ENCODE results near the gene C15orf61. TPM values are rescaled to one million over a fixed set of nuclear protein-coding genes. Genes with fewer than 3 reads are reported as not detected.
A peak's percentile ranks its signal among the peaks of the same experiment; 100 is the strongest.

C15orf61 gene
- total and polyA plus RNA-seq, 7 experiments from 2014 or later, result 4.3 to 11.4 (median 8.2) TPM

DNA sequence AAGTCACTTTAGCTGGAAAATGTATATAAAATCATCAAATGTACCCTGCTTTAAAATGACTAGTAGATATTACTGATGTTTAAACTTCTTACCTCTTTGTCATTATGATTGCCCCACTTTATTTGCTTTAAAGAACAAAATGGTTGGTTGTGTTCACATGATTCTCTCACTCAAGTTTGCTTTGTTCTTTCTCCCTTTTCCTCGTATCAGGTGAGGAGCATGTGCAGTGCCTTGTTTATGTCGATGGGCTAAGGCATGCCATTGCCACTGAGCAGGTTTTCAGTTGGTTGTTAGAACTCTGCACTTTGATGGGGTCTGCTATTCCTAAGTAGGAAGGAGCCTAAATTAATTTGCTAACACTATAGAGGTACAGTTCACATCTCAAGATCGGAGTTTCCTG lies 26.9 kb downstream of the C15orf61 start:
- ChIA-PET CTCF (interaction anchor here (0.7 kb wide), 1 partner anchor 290 kb away, joined by 3 read pairs; no protein-coding TSS in a partner anchor), POLR2A (interaction anchor here (0.5 to 0.6 kb wide), 2 partner anchors 43 to 1136 kb away, joined by 3 read pairs; no protein-coding TSS in a partner anchor)
- no peak overlapping the region for H3K4me3 ChIP-seq (ENCODE audit: low read length)
- H3K4me1 Mint-ChIP-seq, result peaks cover 25 to 63% (median 57%) of the 10 kb centered on the region in 7 donors
- peaks cover 0 to 9% (median 4%) of the 10 kb centered on the region in 3 experiments for H3K36me3 ChIP-seq (ENCODE audit: control insufficient read depth in 2 of 3, insufficient read depth in 3 of 3, low read length in 3 of 3)
- no peaks in the 10 kb centered on the region for H3K27me3 Mint-ChIP-seq
- H3K4me1 ChIP-seq (ENCODE audit: control insufficient read depth in 2 of 2, insufficient read depth in 2 of 2, low read length in 2 of 2), result peaks cover 0 to 23% of the 10 kb centered on the region in 2 donors
- ATAC-seq (no peak), DNase-seq (no peak)
- H3K9me3 ChIP-seq (ENCODE audit: control insufficient read depth in 2 of 3, low read length in 3 of 3), result no peaks in the 10 kb centered on the region
- peaks cover 0 to 31% (median 12%) of the 10 kb centered on the region in 5 donors for H3K36me3 Mint-ChIP-seq
- peak overlapping the region in 1 of 10 donors; percentile 30 for H3K4me3 Mint-ChIP-seq
- no peak overlapping the region for H3K27ac ChIP-seq (ENCODE audit: low read depth, low read length)
- no peaks in the 10 kb centered on the region for H3K9me3 Mint-ChIP-seq
- no peaks in the 10 kb centered on the region for H3K27me3 ChIP-seq (ENCODE audit: control insufficient read depth in 2 of 2, insufficient read depth in 2 of 2, low read length in 2 of 2)
- intact Hi-C loops (cut with micrococcal nuclease), result loop anchor here in 1 of 2 donors (10.0 kb wide), 2 partner anchors 293 to 633 kb away; partner anchors contain the start of genes AAGAB and IQCH
- H3K27ac Mint-ChIP-seq, result peak overlapping the region in 2 of 9 donors; percentile 9 to 78

DNA sequence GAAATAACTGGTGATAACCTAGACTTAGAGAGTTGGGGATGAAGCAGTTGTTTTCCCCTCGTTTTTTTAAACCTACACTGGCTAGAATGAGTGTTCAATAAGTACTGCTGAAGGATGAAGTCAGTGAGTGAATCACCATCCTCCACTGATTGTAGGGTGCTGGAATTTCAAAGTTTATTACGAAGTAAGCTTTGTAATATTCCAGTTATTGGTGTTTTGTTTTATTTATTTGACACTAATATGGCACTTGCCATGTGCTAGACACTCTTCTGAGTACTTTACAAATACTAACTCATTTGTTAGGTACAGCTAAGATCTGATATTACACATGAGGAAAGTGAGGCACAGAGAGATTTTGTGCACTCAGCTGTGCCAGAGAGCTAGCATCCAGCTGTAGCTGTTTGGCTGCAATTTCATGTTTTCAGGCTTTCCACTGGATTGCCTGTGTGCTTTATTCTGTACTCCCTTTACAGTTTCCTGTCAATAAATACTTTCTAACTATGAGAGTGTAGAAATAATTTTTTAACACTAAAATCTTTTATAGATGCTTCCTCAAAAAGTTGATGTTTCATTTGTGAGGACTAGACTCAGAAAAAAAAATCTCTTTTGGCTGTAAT lies 27.4 kb downstream of the C15orf61 start:
- ChIA-PET POLR2A (interaction anchor here (0.5 to 0.6 kb wide), 2 partner anchors 42 to 1136 kb away, joined by 3 read pairs; no protein-coding TSS in a partner anchor), CTCF (interaction anchor here (0.7 kb wide), 1 partner anchor 289 kb away, joined by 3 read pairs; no protein-coding TSS in a partner anchor)

DNA sequence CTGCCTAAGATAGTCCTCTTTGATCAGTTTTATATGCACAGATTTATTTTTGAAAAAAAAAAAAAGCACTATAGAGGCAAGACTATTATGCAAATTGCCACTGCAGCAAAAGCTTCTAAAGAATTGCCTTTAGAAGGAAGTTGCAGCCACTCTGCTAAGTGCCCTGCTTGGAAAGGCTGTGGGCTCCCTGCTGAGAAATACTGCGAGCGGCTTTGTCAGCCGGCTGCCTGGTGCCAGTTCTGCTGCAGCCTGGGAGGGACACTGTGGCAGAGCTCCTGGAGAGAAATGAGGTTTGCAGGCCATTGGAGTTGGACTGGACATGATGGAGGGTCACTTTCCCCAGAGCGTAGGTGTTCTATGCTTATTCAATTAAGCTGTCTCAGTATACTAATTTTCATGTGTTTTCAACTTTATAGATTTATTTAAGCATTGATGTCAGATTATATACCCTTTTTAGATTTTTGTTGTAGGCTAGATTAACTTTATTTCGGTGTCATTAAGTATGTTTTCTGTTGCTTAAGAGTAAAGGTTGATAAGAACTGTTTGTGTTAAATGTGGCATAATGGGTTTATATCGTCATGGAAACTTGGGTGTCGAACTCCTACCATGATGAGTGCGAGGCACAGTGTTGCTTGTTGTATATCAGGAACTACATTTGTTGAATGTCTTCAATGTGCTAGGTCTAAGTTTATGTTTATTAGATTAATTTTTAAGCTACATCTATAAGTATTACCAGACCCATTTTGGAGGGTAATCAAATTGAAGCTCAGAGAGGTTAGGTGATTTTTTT lies 28.1 kb downstream of the C15orf61 start:
- Histone ChIP-seq H3K27ac (ENCODE audit: low read depth, low read length) (no peak overlapping the region), H3K9me3 (ENCODE audit: control insufficient read depth in 2 of 3, low read length in 3 of 3) (no peaks in the 10 kb centered on the region), H3K4me3 (ENCODE audit: low read length) (no peak overlapping the region), H3K36me3 (ENCODE audit: control insufficient read depth in 2 of 3, insufficient read depth in 3 of 3, low read length in 3 of 3) (peaks cover 0 to 9% (median 4%) of the 10 kb centered on the region in 3 experiments), H3K4me1 (ENCODE audit: control insufficient read depth in 2 of 2, insufficient read depth in 2 of 2, low read length in 2 of 2) (peaks cover 0 to 13% of the 10 kb centered on the region in 2 donors), H3K27me3 (ENCODE audit: control insufficient read depth in 2 of 2, insufficient read depth in 2 of 2, low read length in 2 of 2) (no peaks in the 10 kb centered on the region)
- Mint-ChIP-seq H3K36me3 (peaks cover 0 to 35% (median 13%) of the 10 kb centered on the region in 5 donors), H3K4me1 (peaks cover 21 to 54% (median 45%) of the 10 kb centered on the region in 7 donors), H3K27ac (peak overlapping the region in 2 of 9 donors; percentile 56 to 76), H3K4me3 (no peak overlapping the region), H3K9me3 (no peaks in the 10 kb centered on the region), H3K27me3 (no peaks in the 10 kb centered on the region)
- DNase-seq, result no peak
- intact Hi-C loops (cut with micrococcal nuclease), result loop anchor here in 1 of 2 donors (10.0 kb wide), 2 partner anchors 294 to 634 kb away; partner anchors contain the start of genes AAGAB and IQCH
- ChIA-PET POLR2A (interaction anchor here (0.6 to 0.7 kb wide), 3 partner anchors 81 to 682 kb away, joined by 3 to 6 read pairs (median 3); no protein-coding TSS in a partner anchor), CTCF (interaction anchor here (0.7 to 1.5 kb wide), 2 partner anchors 46 to 1760 kb away, joined by 3 to 4 read pairs; no protein-coding TSS in a partner anchor)
- no peak for ATAC-seq

More for the DNA sequence above, 27.4 kb downstream of the C15orf61 start:
- Histone ChIP-seq H3K4me3 (ENCODE audit: low read length) (no peak overlapping the region), H3K36me3 (ENCODE audit: control insufficient read depth in 2 of 3, insufficient read depth in 3 of 3, low read length in 3 of 3) (peaks cover 0 to 9% (median 4%) of the 10 kb centered on the region in 3 experiments), H3K27ac (ENCODE audit: low read depth, low read length) (no peak overlapping the region), H3K4me1 (ENCODE audit: control insufficient read depth in 2 of 2, insufficient read depth in 2 of 2, low read length in 2 of 2) (peaks cover 0 to 20% of the 10 kb centered on the region in 2 donors), H3K9me3 (ENCODE audit: control insufficient read depth in 2 of 3, low read length in 3 of 3) (no peaks in the 10 kb centered on the region), H3K27me3 (ENCODE audit: control insufficient read depth in 2 of 2, insufficient read depth in 2 of 2, low read length in 2 of 2) (no peaks in the 10 kb centered on the region)
- ATAC-seq, result no peak
- Mint-ChIP-seq H3K4me1 (peaks cover 25 to 61% (median 52%) of the 10 kb centered on the region in 7 donors), H3K36me3 (peaks cover 0 to 34% (median 13%) of the 10 kb centered on the region in 5 donors), H3K27me3 (no peaks in the 10 kb centered on the region), H3K27ac (no peak overlapping the region), H3K9me3 (no peaks in the 10 kb centered on the region), H3K4me3 (no peak overlapping the region)
- no peak for DNase-seq
- intact Hi-C loops (cut with micrococcal nuclease), result loop anchor here in 1 of 2 donors (10.0 kb wide), 2 partner anchors 294 to 634 kb away; partner anchors contain the start of genes AAGAB and IQCH

GRCh38 chr15:67549736-67550135 lies 28.8 kb downstream of the C15orf61 start:
- Mint-ChIP-seq H3K27ac (no peak overlapping the region), H3K36me3 (peaks cover 2 to 38% (median 16%) of the 10 kb centered on the region in 5 donors)
- CTCF ChIA-PET, result interaction anchor here (0.7 to 1.5 kb wide), 2 partner anchors 47 to 1759 kb away, joined by 3 to 4 read pairs; no protein-coding TSS in a partner anchor

DNA sequence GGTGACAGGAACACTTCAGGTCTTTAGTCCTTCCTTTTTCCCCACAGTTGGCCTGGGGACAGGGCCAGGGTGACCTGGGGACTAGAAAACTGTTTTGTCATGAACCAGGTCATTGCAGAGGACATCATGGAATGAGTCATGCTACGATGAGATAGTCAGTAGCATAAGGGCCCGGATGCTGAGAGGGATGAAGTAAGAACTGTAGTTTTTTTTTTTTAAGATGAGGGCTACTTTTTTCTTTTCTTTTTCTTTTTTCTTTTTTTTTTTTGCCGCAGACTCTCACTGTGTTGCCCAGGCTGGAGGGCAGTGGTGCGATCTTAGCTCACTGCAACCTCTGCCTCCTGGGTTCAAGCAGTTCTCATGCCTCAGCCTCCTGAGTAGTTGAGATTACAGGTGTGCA lies 29.6 kb downstream of the C15orf61 start:
- POLR2A ChIA-PET, result no interaction called here
- no peaks in the 10 kb centered on the region for H3K27me3 Mint-ChIP-seq
- no peaks in the 10 kb centered on the region for H3K9me3 ChIP-seq (ENCODE audit: control insufficient read depth in 2 of 3, low read length in 3 of 3)
- H3K4me1 Mint-ChIP-seq, result peaks cover 11 to 45% (median 32%) of the 10 kb centered on the region in 7 donors
- CTCF ChIA-PET, result interaction anchor here (1.5 kb wide), 1 partner anchor 48 kb away, joined by 4 read pairs; no protein-coding TSS in a partner anchor
- H3K27me3 ChIP-seq (ENCODE audit: control insufficient read depth in 2 of 2, insufficient read depth in 2 of 2, low read length in 2 of 2), result no peaks in the 10 kb centered on the region
- peaks cover 0 to 9% (median 4%) of the 10 kb centered on the region in 3 experiments for H3K36me3 ChIP-seq (ENCODE audit: control insufficient read depth in 2 of 3, insufficient read depth in 3 of 3, low read length in 3 of 3)
- no peaks in the 10 kb centered on the region for H3K9me3 Mint-ChIP-seq
- H3K36me3 Mint-ChIP-seq, result peaks cover 5 to 44% (median 21%) of the 10 kb centered on the region in 5 donors
- no peak overlapping the region for H3K27ac ChIP-seq (ENCODE audit: low read depth, low read length)
- peaks cover 0 to 5% of the 10 kb centered on the region in 2 donors for H3K4me1 ChIP-seq (ENCODE audit: control insufficient read depth in 2 of 2, insufficient read depth in 2 of 2, low read length in 2 of 2)
- H3K27ac Mint-ChIP-seq, result peak overlapping the region in 1 of 9 donors; percentile 43
- H3K4me3 ChIP-seq (ENCODE audit: low read length), result no peak overlapping the region
- DNase-seq (no peak), ATAC-seq (no peak)
- H3K4me3 Mint-ChIP-seq, result no peak overlapping the region
- intact Hi-C loops (cut with micrococcal nuclease), result loop anchor here in 1 of 2 donors (10.0 kb wide), 1 partner anchor 46 kb away; no protein-coding TSS in a partner anchor

More at GRCh38 chr15:67549736-67550135, 28.8 kb downstream of the C15orf61 start:
- Mint-ChIP-seq H3K4me1 (peaks cover 14 to 48% (median 38%) of the 10 kb centered on the region in 7 donors), H3K27me3 (no peaks in the 10 kb centered on the region), H3K4me3 (no peak overlapping the region), H3K9me3 (no peaks in the 10 kb centered on the region)
- ATAC-seq (no peak), DNase-seq (no peak)
- POLR2A ChIA-PET, result interaction anchor here (0.7 kb wide), 2 partner anchors 11 to 84 kb away, joined by 3 to 4 read pairs; no protein-coding TSS in a partner anchor
- intact Hi-C loops (cut with micrococcal nuclease), result loop anchor here (10.0 kb wide), 3 partner anchors 45 to 635 kb away; partner anchors contain the start of genes AAGAB (in 1 of the 2) and IQCH (in 1 of the 2)
- no peaks in the 10 kb centered on the region for H3K9me3 ChIP-seq (ENCODE audit: control insufficient read depth in 2 of 3, low read length in 3 of 3)
- no peaks in the 10 kb centered on the region for H3K27me3 ChIP-seq (ENCODE audit: control insufficient read depth in 2 of 2, insufficient read depth in 2 of 2, low read length in 2 of 2)
- H3K4me3 ChIP-seq (ENCODE audit: low read length), result no peak overlapping the region
- no peak overlapping the region for H3K27ac ChIP-seq (ENCODE audit: low read depth, low read length)
- peaks cover 0 to 7% of the 10 kb centered on the region in 2 donors for H3K4me1 ChIP-seq (ENCODE audit: control insufficient read depth in 2 of 2, insufficient read depth in 2 of 2, low read length in 2 of 2)
- peaks cover 0 to 9% (median 4%) of the 10 kb centered on the region in 3 experiments for H3K36me3 ChIP-seq (ENCODE audit: control insufficient read depth in 2 of 3, insufficient read depth in 3 of 3, low read length in 3 of 3)
